Caco-2 (cell line): ENCODE results near the gene SLC22A23. TPM values are rescaled to one million over a fixed set of nuclear protein-coding genes. Genes with fewer than 3 reads are reported as not detected.
A peak's percentile ranks its signal among the peaks of the same experiment; 100 is the strongest.

ENCODE experiments used
- BruUV-seq: library from RNA; stranded (reverse); fragments of 400-500 nt; replicated peaks from 2 replicates; lab custom pipeline; 2021; lab: Mats Ljungman, UMichigan
- CTCF ChIA-PET: fragments of 300-600 bp; sonication (Branson Sonifier 250); formaldehyde crosslinking; loops from one replicate; lab custom pipeline; 2022; ENCODE audit warnings: antibody characterized with exemption; lab: Charles Lee
- POLR2A ChIA-PET: fragments of 300-600 bp; sonication (Branson Sonifier 250); formaldehyde crosslinking; loops from one replicate; lab custom pipeline; 2022; ENCODE audit warnings: antibody characterized with exemption; lab: Charles Lee
- DNase-seq, 2 experiments: peaks; one replicate each; pipeline versions ENCODE4 v3.0.0 to v3.0.0-alpha.2; 2020 to 2022
- H3K27me3 ChIP-seq: replicated peaks from 2 replicates; pipeline ENCODE4 v1.6.0; 2011; ENCODE audit warnings: low read length; ENCODE audit not compliant: control insufficient read depth, insufficient read depth
- H3K36me3 ChIP-seq: 2 replicates; pipeline ENCODE4 v1.5.1; 2011; ENCODE audit warnings: low read length; ENCODE audit not compliant: control insufficient read depth, insufficient read depth
- H3K4me1 ChIP-seq: fragments of 250-450 bp; sonication (Bioruptor Pico); 2 replicates; pipeline ENCODE4 v1.5.1; 2020; ENCODE audit warnings: mild to moderate bottlenecking
- H3K4me3 ChIP-seq: 2 replicates; pipeline ENCODE4 v1.5.1; 2011; ENCODE audit warnings: low read depth, mild to moderate bottlenecking, control low read depth, low read length
- H3K9me3 ChIP-seq: fragments of 250-450 bp; sonication (Bioruptor Pico); 2 replicates; pipeline ENCODE4 v1.5.1; 2020; ENCODE audit warnings: mild to moderate bottlenecking, moderate library complexity
- H3K27ac Mint-ChIP-seq: one replicate; pipeline ENCODE4 v1.8.0; 2022; ENCODE audit warnings: mixed read lengths; ENCODE audit not compliant: unreplicated experiment
- H3K27me3 Mint-ChIP-seq: one replicate; pipeline ENCODE4 v1.8.0; 2022; ENCODE audit warnings: mixed read lengths; ENCODE audit not compliant: insufficient read depth, unreplicated experiment
- H3K36me3 Mint-ChIP-seq: one replicate; pipeline ENCODE4 v1.8.0; 2022; ENCODE audit warnings: mild to moderate bottlenecking, mixed read lengths; ENCODE audit not compliant: insufficient read depth, unreplicated experiment
- H3K4me1 Mint-ChIP-seq: one replicate; pipeline ENCODE4 v1.8.0; 2022; ENCODE audit warnings: low read depth, mixed read lengths; ENCODE audit not compliant: unreplicated experiment
- H3K4me3 Mint-ChIP-seq: one replicate; pipeline ENCODE4 v1.8.0; 2022; ENCODE audit warnings: mild to moderate bottlenecking, moderate library complexity, mixed read lengths; ENCODE audit not compliant: unreplicated experiment
- H3K9me3 Mint-ChIP-seq: one replicate; pipeline ENCODE4 v1.8.0; 2022; ENCODE audit warnings: mixed read lengths; ENCODE audit not compliant: unreplicated experiment
- CTCF ChIP-seq, 2 experiments: fragments of 200-600 bp in 1 of 2; IDR thresholded peaks; 1 replicate in 1 of 2; 2 replicates in 1 of 2; pipeline versions ENCODE4 v1.5.1 to v1.8.0; 2011 to 2022; ENCODE audit warnings: antibody characterized with exemption in 1 of 2, control low read depth in 1 of 2, inconsistent platforms in 1 of 2, low read depth in 1 of 2, low read length in 1 of 2, mild to moderate bottlenecking in 1 of 2, moderate library complexity in 1 of 2; ENCODE audit not compliant: insufficient read depth in 1 of 2, severe bottlenecking in 1 of 2, unreplicated experiment in 1 of 2
- intact Hi-C: fragments of 100-400 bp; cut with micrococcal nuclease; formaldehyde crosslinking; loops from one replicate; pipeline ENCODE4 v1.10.0; 2022; ENCODE audit not compliant: unreplicated experiment
- total RNA-seq: library from RNA; stranded (reverse); gene quantifications from 2 replicates; pipeline ENCODE4 v1.2.3, GENCODE V29; 2022

SLC22A23 gene
- total RNA-seq, 1 experiment from 2014 or later, result 45.5 TPM

- CTCF ChIA-PET, result no interaction called here
- BruUV-seq, result no TSS peak
These were observed 195.4 kb downstream of the SLC22A23 start for GRCh38 chr6:3261518-3261820.

GRCh38 chr6:3260772-3261517, 195.9 kb downstream of the SLC22A23 start:
- no peak for TF ChIP-seq CTCF (IDR thresholded peaks at IDR 0.05; ENCODE audit: insufficient read depth in 1 of 2, low read depth in 1 of 2, low read length in 1 of 2, severe bottlenecking in 1 of 2, unreplicated experiment in 1 of 2)
- Mint-ChIP-seq H3K27ac (no peak overlapping the region), H3K4me3 (peak overlapping the region; percentile 45), H3K27me3 (no peaks in the 10 kb centered on the region), H3K9me3 (no peaks in the 10 kb centered on the region), H3K36me3 (peaks cover 7% of the 10 kb centered on the region), H3K4me1 (peaks cover 7% of the 10 kb centered on the region)
- POLR2A ChIA-PET, result no interaction called here
- no TSS peak for BruUV-seq
- Histone ChIP-seq H3K9me3 (no peaks in the 10 kb centered on the region), H3K4me3 (no peak overlapping the region), H3K4me1 (no peaks in the 10 kb centered on the region; the same call in 1 of the 2 replicates), H3K36me3 (peaks cover 2% of the 10 kb centered on the region), H3K27me3 (no peaks in the 10 kb centered on the region)
- DNase-seq, result no peak
- intact Hi-C loops, result no loop called here
- CTCF ChIA-PET, result no interaction called here

More at GRCh38 chr6:3261518-3261820, 195.4 kb downstream of the SLC22A23 start:
- peaks cover 2% of the 10 kb centered on the region for H3K36me3 ChIP-seq
- no peak overlapping the region for H3K4me3 ChIP-seq
- no peaks in the 10 kb centered on the region for H3K9me3 ChIP-seq
- H3K4me1 ChIP-seq, result no peaks in the 10 kb centered on the region; the same call in 1 of the 2 replicates
- POLR2A ChIA-PET, result no interaction called here
- H3K27me3 ChIP-seq, result no peaks in the 10 kb centered on the region
- no peaks in the 10 kb centered on the region for H3K27me3 Mint-ChIP-seq
- H3K27ac Mint-ChIP-seq, result no peak overlapping the region
- no peaks in the 10 kb centered on the region for H3K9me3 Mint-ChIP-seq
- DNase-seq, result no peak
- peaks cover 12% of the 10 kb centered on the region for H3K36me3 Mint-ChIP-seq
- peaks cover 7% of the 10 kb centered on the region for H3K4me1 Mint-ChIP-seq
- intact Hi-C loops, result no loop called here
- no peak overlapping the region for H3K4me3 Mint-ChIP-seq
- TF ChIP-seq CTCF (IDR thresholded peaks at IDR 0.05; ENCODE audit: insufficient read depth in 1 of 2, low read depth in 1 of 2, low read length in 1 of 2, severe bottlenecking in 1 of 2, unreplicated experiment in 1 of 2), result no peak

- CTCF ChIA-PET, result interaction anchor here (1.4 kb wide), 1 partner anchor 9 kb away, joined by 4 read pairs; no protein-coding TSS in a partner anchor
- Mint-ChIP-seq H3K36me3 (peaks cover 7% of the 10 kb centered on the region), H3K4me1 (peaks cover 7% of the 10 kb centered on the region), H3K4me3 (peak overlapping the region; percentile 90), H3K9me3 (no peaks in the 10 kb centered on the region), H3K27ac (no peak overlapping the region), H3K27me3 (no peaks in the 10 kb centered on the region)
- TF ChIP-seq CTCF (IDR thresholded peaks at IDR 0.05; ENCODE audit: insufficient read depth in 1 of 2, low read depth in 1 of 2, low read length in 1 of 2, severe bottlenecking in 1 of 2, unreplicated experiment in 1 of 2), result no peak
- Histone ChIP-seq H3K9me3 (no peaks in the 10 kb centered on the region), H3K4me1 (no peaks in the 10 kb centered on the region; the same call in 1 of the 2 replicates), H3K36me3 (peaks cover 2% of the 10 kb centered on the region), H3K4me3 (no peak overlapping the region), H3K27me3 (no peaks in the 10 kb centered on the region)
- intact Hi-C loops, result no loop called here
- TSS peak; percentile 33 for BruUV-seq
- no peak for DNase-seq
- POLR2A ChIA-PET, result no interaction called here
These were observed 196.6 kb downstream of the SLC22A23 start for GRCh38 chr6:3260296-3260695.
